NCI-H345 treated with DMSO at 0.1 percent for 48 hours (cell line): ENCODE data around the gene TSPAN7.

ENCODE experiments used
- DNase-seq: peaks from one replicate; lab custom pipeline; 2025; ENCODE audit not compliant: unreplicated experiment; lab: John Stamatoyannopoulos, UW

TSPAN7 gene

DNA sequence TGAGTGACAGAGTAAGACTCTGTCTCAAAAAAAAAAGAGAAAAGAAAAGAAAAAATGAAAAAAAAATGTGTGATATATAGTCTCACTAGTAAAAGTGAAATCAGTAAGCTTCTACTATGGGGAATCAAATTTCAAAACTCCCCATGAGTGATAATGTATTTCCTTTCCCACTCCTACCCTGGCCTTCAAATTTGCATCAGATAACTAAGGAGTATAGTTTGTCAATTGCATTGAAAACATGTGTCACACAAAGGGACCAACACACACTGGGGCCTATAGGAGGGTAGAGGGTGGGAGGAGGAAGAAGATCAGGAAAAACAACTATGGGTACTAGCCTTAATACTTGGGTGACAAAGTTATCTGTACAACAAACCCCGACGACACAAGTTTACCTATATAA lies 118.4 kb downstream of the TSPAN7 start:
- no peak for DNase-seq

DNA sequence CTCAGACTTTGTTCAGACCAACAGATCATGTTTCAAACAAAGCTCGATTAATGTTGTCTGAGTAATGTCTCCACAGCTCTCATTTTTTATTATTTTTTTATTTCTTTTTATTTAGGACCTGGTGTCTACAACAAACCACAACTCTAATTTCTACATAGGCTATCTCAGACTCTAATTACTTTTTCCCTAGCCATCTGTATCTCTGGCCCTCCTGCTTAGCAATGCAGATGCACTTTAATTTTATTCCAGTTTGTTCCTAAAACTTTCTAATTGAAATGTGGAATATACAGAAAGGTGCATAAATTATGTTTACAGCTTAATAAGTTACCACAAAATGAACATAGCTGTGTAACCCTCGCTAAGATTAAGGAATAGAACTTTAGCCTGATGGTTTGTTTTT lies 120.8 kb downstream of the TSPAN7 start:
- DNase-seq = no peak

DNA sequence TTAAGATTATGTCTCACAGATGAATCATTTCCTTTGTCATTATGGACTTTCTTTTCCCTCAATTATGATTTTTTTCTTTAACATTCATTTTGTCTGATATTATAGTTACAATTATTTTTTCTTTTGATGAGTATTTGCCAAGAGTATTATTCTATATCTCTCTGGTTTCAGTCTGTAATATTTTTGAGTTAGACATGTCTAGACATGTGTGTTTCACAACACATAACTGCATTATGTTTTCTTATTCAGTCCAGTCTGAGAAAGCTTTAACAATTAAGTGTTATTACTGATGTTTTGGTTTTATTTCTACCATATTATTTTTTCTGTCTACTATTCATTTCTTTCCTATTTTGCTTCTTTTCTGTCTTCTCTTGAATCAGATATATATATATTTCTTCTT lies 131.6 kb downstream of the TSPAN7 start:
- DNase-seq = no peak

DNA sequence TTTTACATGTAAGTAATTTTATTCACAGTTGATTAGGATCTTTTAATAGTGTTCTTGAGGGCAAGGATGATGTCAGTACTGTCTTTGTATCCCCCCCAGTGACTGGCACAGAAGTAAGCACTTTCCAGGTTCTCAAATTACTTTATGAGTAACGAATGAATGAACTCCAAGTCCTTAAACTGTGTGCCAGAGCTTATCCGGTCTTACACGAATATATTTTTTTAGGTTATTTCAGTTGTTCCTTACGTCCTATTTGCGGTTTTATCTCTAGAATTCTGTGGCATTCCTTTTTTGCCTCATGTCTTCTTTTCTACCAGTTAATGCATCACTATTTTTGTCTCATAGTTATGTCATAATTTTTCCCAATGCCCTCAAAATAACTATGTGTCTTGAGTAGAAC lies 133.1 kb downstream of the TSPAN7 start:
- DNase-seq = no peak

DNA sequence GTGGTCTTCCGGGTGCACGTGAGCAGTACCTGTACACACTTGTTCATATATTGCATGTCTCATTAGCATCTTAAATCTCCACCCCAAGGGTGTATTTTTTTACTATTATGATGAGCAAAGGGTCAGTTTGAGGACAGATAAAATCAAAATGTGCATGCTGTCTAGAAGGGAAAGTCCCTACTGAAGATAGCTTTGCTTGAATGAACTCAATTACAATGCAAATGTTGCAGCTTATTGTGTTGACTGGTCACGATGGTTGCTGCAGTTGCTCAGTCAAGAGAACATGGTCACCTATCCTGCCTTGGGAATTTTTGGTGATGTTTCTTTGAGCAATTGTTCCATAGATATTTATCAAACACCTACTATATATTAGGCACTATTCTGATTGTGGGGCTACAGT lies 136.1 kb downstream of the TSPAN7 start:
- DNase-seq = no peak

DNA sequence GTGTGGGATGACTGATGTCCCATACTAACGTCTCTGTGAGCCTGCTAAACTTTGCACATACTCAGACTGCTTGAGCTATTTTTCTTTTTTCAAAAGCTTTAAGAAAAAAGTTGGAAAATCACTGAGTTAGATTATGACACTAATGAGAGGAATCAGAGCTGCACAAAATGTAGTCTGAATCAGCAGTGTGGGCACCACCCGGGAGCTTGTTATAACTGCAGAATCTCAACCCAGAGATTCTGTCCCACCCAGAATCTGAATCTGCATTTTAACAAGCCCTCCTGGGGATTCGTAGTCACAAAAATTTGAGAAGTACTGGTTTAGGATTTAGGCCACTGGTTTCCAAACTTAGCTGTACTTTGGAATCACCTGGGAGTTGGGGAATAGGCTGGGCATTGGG lies 137.8 kb downstream of the TSPAN7 start:
- DNase-seq = no peak

DNA sequence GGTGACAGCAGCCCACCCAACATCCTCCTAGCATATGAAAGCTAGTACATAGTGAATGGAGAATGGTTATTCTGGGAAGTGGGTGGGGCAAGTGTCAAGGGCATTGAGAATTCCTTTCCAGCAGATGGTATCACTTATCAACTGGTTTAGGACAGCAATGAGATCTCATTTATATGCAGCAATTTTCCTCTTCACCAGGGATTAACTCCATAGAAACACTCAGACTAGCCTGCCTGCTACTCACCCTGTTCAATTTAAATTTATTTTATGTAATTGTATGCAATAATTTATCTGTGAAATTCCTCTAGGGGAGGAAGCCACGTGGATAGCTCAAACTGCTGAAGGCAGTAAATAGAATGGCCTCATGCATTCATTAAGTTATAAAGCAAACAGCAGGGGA lies 138.4 kb downstream of the TSPAN7 start:
- no peak for DNase-seq

DNA sequence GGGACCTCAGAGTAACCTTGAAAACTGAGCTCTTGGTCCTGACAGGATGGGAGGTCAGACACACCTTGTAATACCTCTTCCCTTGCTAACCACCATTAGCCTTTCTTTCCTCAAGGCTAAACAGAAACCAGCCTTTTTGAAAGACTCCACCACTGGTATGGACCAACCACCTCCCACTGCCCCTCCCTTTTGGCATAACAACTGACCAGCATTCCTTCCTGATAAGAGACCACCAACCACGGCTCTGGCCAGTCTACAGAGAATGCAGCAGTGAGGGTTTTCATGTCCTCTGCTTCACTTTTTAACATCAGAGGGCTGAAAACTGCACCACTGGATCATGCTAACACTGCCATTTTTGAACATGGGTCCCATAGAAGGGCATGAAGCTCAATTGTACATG lies 139.7 kb downstream of the TSPAN7 start:
- no peak for DNase-seq

- no peak for DNase-seq
These were observed 143.0 kb downstream of the TSPAN7 start for GRCh38 chrX:38704146-38704882.

- DNase-seq = no peak
These were observed 156.5 kb downstream of the TSPAN7 start for GRCh38 chrX:38717871-38718270.

GRCh38 chrX:38718311-38718710 lies 157.0 kb downstream of the TSPAN7 start:
- DNase-seq = no peak

GRCh38 chrX:38726612-38727011 lies 165.3 kb downstream of the TSPAN7 start:
- no peak for DNase-seq

DNA sequence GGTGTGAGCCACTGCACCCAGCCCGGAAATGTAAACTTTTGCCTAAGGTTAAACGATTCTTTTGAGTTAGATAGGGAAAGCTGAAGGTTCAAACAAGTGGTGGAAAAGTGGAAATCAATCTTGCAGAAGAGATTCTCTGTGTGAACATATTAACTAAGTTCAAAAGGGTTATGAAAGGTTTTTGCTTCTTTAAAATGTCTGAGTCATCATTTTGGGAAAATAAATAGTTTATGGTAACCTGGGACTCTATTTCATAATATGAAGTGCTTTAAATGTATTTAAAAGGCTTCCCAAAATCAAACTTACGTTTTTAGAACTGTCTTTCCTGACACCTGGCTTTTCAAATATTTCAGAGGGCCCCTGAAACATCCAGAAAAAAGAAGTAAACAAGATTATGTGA lies 166.3 kb downstream of the TSPAN7 start:
- no peak for DNase-seq

DNA sequence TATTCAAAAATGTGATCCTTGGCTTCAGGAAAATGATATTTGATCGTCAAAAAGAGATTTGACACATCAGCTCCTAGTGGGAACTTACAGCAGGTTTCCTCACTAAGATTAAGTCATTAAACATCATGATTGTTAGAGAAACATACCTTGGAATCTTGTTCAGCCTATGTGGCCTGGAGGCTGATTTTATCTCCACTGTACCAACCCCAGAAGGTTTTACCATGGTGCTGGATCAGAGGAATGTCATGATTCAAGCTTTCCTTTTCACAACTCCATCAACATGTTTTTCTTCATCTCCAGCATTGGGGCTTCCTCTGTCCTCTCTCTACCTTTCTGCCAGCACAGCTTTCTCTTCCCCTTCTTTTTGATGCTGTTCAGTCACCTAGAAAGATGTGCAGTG lies 171.5 kb downstream of the TSPAN7 start:
- no peak for DNase-seq
